WTC11 (cell line): ENCODE measurements around the gene TUBA1B. TPM values are rescaled to one million over a fixed set of nuclear protein-coding genes. Genes with fewer than 3 reads are reported as not detected.

Source experiments
- ATAC-seq: fragments of 200-7000 bp; cut with Tn5 transposase; 2 replicates; pipeline ENCODE4 v1.10.0; 2021; ENCODE audit warnings: mild to moderate bottlenecking, moderate library complexity
- CTCF ChIA-PET: fragments of 300-600 bp; sonication (Branson Sonifier 250); formaldehyde crosslinking; loops from one replicate; lab custom pipeline; 2021; ENCODE audit warnings: antibody characterized with exemption; lab: Charles Lee
- POLR2A ChIA-PET: fragments of 350-600 bp; sonication (Branson Sonifier 250); formaldehyde crosslinking; loops from one replicate; lab custom pipeline; 2021; ENCODE audit warnings: antibody characterized with exemption; lab: Charles Lee
- DNase-seq: peaks from one replicate; pipeline ENCODE4 v3.0.0; 2021; ENCODE audit warnings: low spot score
- H3K27ac Mint-ChIP-seq: 2 replicates; pipeline ENCODE4 v1.8.0; 2021; ENCODE audit warnings: mixed read lengths
- H3K27me3 Mint-ChIP-seq: 2 replicates; pipeline ENCODE4 v1.8.0; 2021; ENCODE audit warnings: low read depth, mild to moderate bottlenecking, moderate library complexity, mixed read lengths
- H3K36me3 Mint-ChIP-seq: 2 replicates; pipeline ENCODE4 v1.8.0; 2021; ENCODE audit warnings: mixed read lengths
- H3K4me1 Mint-ChIP-seq: 2 replicates; pipeline ENCODE4 v1.8.0; 2022; ENCODE audit warnings: mixed read lengths
- H3K4me3 Mint-ChIP-seq: 2 replicates; pipeline ENCODE4 v1.8.0; 2021; ENCODE audit warnings: mild to moderate bottlenecking, moderate library complexity, mixed read lengths
- H3K9me3 Mint-ChIP-seq: 2 replicates; pipeline ENCODE4 v1.8.0; 2021; ENCODE audit warnings: mixed read lengths
- ATF2 ChIP-seq: sonication (generic); formaldehyde crosslinking; IDR thresholded peaks from 2 replicates; pipeline ENCODE4 v1.8.1; 2022; ENCODE audit warnings: low read depth, missing genetic modification reagents, borderline replicate concordance
- ATF3 ChIP-seq: sonication (generic); formaldehyde crosslinking; conservative IDR thresholded peaks from 2 replicates; pipeline ENCODE4 v1.8.1; 2022; ENCODE audit warnings: mild to moderate bottlenecking, missing genetic modification reagents
- CDX4 ChIP-seq: fragments of 250-450 bp; sonication (Bioruptor Pico); IDR thresholded peaks from 2 replicates; pipeline ENCODE4 v1.9.0; 2021; ENCODE audit warnings: moderate library complexity, mild to moderate bottlenecking, inconsistent platforms, borderline replicate concordance
- CREB1 ChIP-seq: sonication (generic); formaldehyde crosslinking; IDR thresholded peaks from 2 replicates; pipeline ENCODE4 v1.8.0; 2023; ENCODE audit warnings: mild to moderate bottlenecking, missing genetic modification reagents
- E2F1 ChIP-seq: sonication (generic); formaldehyde crosslinking; IDR thresholded peaks from 2 replicates; pipeline ENCODE4 v1.8.0; 2022; ENCODE audit warnings: mild to moderate bottlenecking, missing genetic modification reagents
- E2F5 ChIP-seq: sonication (generic); formaldehyde crosslinking; IDR thresholded peaks from 2 replicates; pipeline ENCODE4 v1.8.1; 2022; ENCODE audit warnings: mild to moderate bottlenecking, moderate library complexity, missing genetic modification reagents
- GABPB1 ChIP-seq: sonication (generic); formaldehyde crosslinking; IDR thresholded peaks from 2 replicates; pipeline ENCODE4 v1.8.1; 2023; ENCODE audit warnings: mild to moderate bottlenecking, missing genetic modification reagents
- GTF2I ChIP-seq: fragments of 250-450 bp; sonication (Bioruptor Pico); conservative IDR thresholded peaks from 2 replicates; pipeline ENCODE4 v1.4.0; 2021; ENCODE audit warnings: mild to moderate bottlenecking
- HMGXB4 ChIP-seq: sonication (generic); formaldehyde crosslinking; IDR thresholded peaks from 2 replicates; pipeline ENCODE4 v1.8.1; 2023; ENCODE audit warnings: mild to moderate bottlenecking, moderate library complexity, missing genetic modification reagents
- JUN ChIP-seq: sonication (generic); formaldehyde crosslinking; IDR thresholded peaks from 2 replicates; pipeline ENCODE4 v1.8.0; 2023; ENCODE audit warnings: mild to moderate bottlenecking, missing genetic modification reagents
- MYBL2 ChIP-seq: sonication (generic); formaldehyde crosslinking; IDR thresholded peaks from 2 replicates; pipeline ENCODE4 v1.8.1; 2023; ENCODE audit warnings: mild to moderate bottlenecking, moderate library complexity, missing genetic modification reagents
- TCF7 ChIP-seq: sonication (generic); formaldehyde crosslinking; IDR thresholded peaks from 2 replicates; pipeline ENCODE4 v1.8.0; 2022; ENCODE audit warnings: mild to moderate bottlenecking, low read depth, missing genetic modification reagents, moderate library complexity
- TEAD1 ChIP-seq: sonication (generic); formaldehyde crosslinking; IDR thresholded peaks from 2 replicates; pipeline ENCODE4 v1.8.0; 2022; ENCODE audit warnings: mild to moderate bottlenecking, missing genetic modification reagents
- TEAD4 ChIP-seq: sonication (generic); formaldehyde crosslinking; IDR thresholded peaks from 2 replicates; pipeline ENCODE4 v1.8.0; 2022; ENCODE audit warnings: mild to moderate bottlenecking, missing genetic modification reagents
- TP53 ChIP-seq: sonication (generic); formaldehyde crosslinking; IDR thresholded peaks from 2 replicates; pipeline ENCODE4 v1.8.1; 2023; ENCODE audit warnings: mild to moderate bottlenecking, missing genetic modification reagents
- ZNF219 ChIP-seq: sonication (generic); formaldehyde crosslinking; IDR thresholded peaks from 2 replicates; pipeline ENCODE4 v1.8.0; 2023; ENCODE audit warnings: missing genetic modification reagents, mild to moderate bottlenecking, borderline replicate concordance
- total RNA-seq: library from RNA; stranded (reverse); gene quantifications from 3 replicates; pipeline ENCODE4 v1.2.3, GENCODE V29; 2021
- TF ChIP-seq, protein P1 (sequence below): sonication (generic); formaldehyde crosslinking; IDR thresholded peaks from 2 replicates; pipeline ENCODE4 v1.8.0; 2022; ENCODE audit warnings: mild to moderate bottlenecking, missing genetic modification reagents
- TF ChIP-seq, protein P2 (sequence below): sonication (generic); formaldehyde crosslinking; IDR thresholded peaks from 2 replicates; pipeline ENCODE4 v1.8.1; 2023; ENCODE audit warnings: mild to moderate bottlenecking, missing genetic modification reagents
- TF ChIP-seq, protein P3 (sequence below): fragments of 250-450 bp; sonication (Bioruptor Pico); IDR thresholded peaks from 2 replicates; pipeline ENCODE4 v1.8.0; 2021; ENCODE audit warnings: mild to moderate bottlenecking

TUBA1B gene
- total RNA-seq, 1 experiment from 2014 or later: 1,806 TPM

DNA sequence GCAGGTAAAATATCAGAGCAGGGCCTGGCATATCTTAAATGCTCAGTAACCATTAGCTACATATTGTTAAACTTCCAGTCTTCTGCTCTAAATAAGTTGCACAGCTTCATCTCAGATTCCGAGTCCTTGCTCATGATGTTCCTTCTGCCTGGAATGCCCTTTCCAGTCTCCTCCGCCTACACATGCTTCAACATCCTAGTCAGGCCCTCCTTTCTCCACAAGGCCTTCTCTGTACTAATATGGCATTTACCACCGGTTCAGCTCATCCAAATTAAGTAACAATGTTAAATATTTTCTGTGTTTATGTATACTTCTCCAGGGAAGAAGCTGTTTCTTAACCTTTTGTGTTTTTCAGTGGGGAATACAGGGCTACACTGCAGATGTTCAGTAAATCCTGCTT is 45.1 kb downstream of the TUBA1B start (continued):
- no peak for TF ChIP-seq CREB1 (CRISPR knock-in tag)

DNA sequence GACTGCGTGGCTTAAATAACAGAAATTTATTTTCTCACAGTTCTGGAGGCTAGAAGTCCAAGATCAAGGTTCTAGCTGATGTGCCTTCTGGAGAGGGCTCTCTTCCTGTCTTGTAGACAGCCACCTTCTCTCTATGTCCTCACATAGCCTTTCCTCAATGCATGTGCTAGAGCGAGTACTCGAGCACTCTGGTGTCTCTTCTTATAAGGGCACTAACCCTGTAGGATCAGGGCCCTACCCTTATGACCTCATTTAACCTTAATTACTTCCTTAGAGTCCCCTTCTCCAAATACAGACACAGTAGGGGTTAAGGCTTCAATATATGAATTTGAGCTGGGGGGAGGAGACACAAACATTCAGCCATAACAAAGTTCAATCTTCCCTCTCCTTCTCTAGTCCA is 46.8 kb downstream of the TUBA1B start:
- Mint-ChIP-seq H3K9me3 (0 out of 2 replicates have a peak, but pooled peaks cover 4% of the 10 kb centered on the region), H3K4me3 (no peak overlapping the region), H3K27ac (no peak overlapping the region), H3K27me3 (peaks cover 69% of the 10 kb centered on the region), H3K36me3 (no peaks in the 10 kb centered on the region), H3K4me1 (peaks cover 12% of the 10 kb centered on the region)
- TF ChIP-seq JUN (CRISPR knock-in tag) (no peak), ATF3 (CRISPR knock-in tag) (no peak), GABPB1 (CRISPR knock-in tag) (no peak), E2F5 (CRISPR knock-in tag) (no peak), TEAD1 (CRISPR knock-in tag) (no peak), TEAD4 (CRISPR knock-in tag) (no peak), TP53 (no peak)
- TF ChIP-seq, protein P1, sequence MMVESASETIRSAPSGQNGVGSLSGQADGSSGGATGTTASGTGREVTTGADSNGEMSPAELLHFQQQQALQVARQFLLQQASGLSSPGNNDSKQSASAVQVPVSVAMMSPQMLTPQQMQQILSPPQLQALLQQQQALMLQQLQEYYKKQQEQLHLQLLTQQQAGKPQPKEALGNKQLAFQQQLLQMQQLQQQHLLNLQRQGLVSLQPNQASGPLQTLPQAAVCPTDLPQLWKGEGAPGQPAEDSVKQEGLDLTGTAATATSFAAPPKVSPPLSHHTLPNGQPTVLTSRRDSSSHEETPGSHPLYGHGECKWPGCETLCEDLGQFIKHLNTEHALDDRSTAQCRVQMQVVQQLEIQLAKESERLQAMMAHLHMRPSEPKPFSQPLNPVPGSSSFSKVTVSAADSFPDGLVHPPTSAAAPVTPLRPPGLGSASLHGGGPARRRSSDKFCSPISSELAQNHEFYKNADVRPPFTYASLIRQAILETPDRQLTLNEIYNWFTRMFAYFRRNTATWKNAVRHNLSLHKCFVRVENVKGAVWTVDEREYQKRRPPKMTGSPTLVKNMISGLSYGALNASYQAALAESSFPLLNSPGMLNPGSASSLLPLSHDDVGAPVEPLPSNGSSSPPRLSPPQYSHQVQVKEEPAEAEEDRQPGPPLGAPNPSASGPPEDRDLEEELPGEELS (CRISPR knock-in tag): no peak
- TF ChIP-seq, protein P2, sequence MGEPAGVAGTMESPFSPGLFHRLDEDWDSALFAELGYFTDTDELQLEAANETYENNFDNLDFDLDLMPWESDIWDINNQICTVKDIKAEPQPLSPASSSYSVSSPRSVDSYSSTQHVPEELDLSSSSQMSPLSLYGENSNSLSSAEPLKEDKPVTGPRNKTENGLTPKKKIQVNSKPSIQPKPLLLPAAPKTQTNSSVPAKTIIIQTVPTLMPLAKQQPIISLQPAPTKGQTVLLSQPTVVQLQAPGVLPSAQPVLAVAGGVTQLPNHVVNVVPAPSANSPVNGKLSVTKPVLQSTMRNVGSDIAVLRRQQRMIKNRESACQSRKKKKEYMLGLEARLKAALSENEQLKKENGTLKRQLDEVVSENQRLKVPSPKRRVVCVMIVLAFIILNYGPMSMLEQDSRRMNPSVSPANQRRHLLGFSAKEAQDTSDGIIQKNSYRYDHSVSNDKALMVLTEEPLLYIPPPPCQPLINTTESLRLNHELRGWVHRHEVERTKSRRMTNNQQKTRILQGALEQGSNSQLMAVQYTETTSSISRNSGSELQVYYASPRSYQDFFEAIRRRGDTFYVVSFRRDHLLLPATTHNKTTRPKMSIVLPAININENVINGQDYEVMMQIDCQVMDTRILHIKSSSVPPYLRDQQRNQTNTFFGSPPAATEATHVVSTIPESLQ (CRISPR knock-in tag): no peak
- ATAC-seq (no peak), DNase-seq (no peak)
- ChIA-PET CTCF (interaction anchor here (0.8 to 6.5 kb wide), 8 partner anchors 10 to 257 kb away, joined by 3 to 216 read pairs (median 5); partner anchors contain the start of genes DHH, LMBR1L and RHEBL1), POLR2A (no interaction called here)

- no peaks in the 10 kb centered on the region for H3K36me3 Mint-ChIP-seq
Measured at GRCh38 chr12:49079793-49080192, 51.4 kb downstream of the TUBA1B start.

More at GRCh38 chr12:49079793-49080192, 51.4 kb downstream of the TUBA1B start:
- ATAC-seq (no peak), DNase-seq (no peak)
- Mint-ChIP-seq H3K9me3 (0 out of 2 replicates have a peak, but pooled peaks cover 4% of the 10 kb centered on the region), H3K27me3 (peaks cover 34% of the 10 kb centered on the region), H3K4me3 (no peak overlapping the region), H3K4me1 (no peaks in the 10 kb centered on the region), H3K27ac (no peak overlapping the region)
- TF ChIP-seq HMGXB4 (CRISPR knock-in tag): no peak
- TF ChIP-seq MYBL2: no peak
- no peak for TF ChIP-seq GABPB1 (CRISPR knock-in tag)
- TF ChIP-seq TCF7 (CRISPR knock-in tag): no peak
- no peak for TF ChIP-seq E2F5 (CRISPR knock-in tag)
- no peak for TF ChIP-seq CDX4
- TF ChIP-seq, protein P3, sequence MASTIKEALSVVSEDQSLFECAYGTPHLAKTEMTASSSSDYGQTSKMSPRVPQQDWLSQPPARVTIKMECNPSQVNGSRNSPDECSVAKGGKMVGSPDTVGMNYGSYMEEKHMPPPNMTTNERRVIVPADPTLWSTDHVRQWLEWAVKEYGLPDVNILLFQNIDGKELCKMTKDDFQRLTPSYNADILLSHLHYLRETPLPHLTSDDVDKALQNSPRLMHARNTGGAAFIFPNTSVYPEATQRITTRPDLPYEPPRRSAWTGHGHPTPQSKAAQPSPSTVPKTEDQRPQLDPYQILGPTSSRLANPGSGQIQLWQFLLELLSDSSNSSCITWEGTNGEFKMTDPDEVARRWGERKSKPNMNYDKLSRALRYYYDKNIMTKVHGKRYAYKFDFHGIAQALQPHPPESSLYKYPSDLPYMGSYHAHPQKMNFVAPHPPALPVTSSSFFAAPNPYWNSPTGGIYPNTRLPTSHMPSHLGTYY (CRISPR knock-in tag): no peak
- no peak for TF ChIP-seq E2F1 (CRISPR knock-in tag)
- TF ChIP-seq TEAD1 (CRISPR knock-in tag): no peak
- TF ChIP-seq ATF2 (CRISPR knock-in tag): no peak
- TF ChIP-seq ZNF219 (CRISPR knock-in tag): no peak
- TF ChIP-seq ATF3 (CRISPR knock-in tag): no peak
- TF ChIP-seq GTF2I: no peak
- TF ChIP-seq TP53: no peak
- ChIA-PET POLR2A (no interaction called here), CTCF (interaction anchor here (1.1 to 4.8 kb wide), 7 partner anchors 8 to 92 kb away, joined by 3 to 36 read pairs (median 4); no protein-coding TSS in a partner anchor)
